Epithelial cell of proximal tubule (primary cell): Measurements from ENCODE around the gene PHTF1. TPM values are rescaled to one million over a fixed set of nuclear protein-coding genes. Genes with fewer than 3 reads are reported as not detected.
A peak's percentile ranks its signal among the peaks of the same experiment; 100 is the strongest.

ENCODE experiments used
- DNase-seq: peaks from one replicate; pipeline ENCODE4 v3.0.0-alpha.2; 2011; ENCODE audit warnings: low read depth
- H3K4me3 ChIP-seq: 2 replicates; pipeline ENCODE4 v1.5.1; 2011; ENCODE audit warnings: low read depth, mild to moderate bottlenecking, low read length
- total RNA-seq: library from RNA; depleted of rRNA; stranded (reverse); fragments of >200 nt; gene quantifications from 2 replicates; pipeline ENCODE4 v1.2.3, GENCODE V29; 2015
- TF ChIP-seq, protein P1 (sequence below): conservative IDR thresholded peaks from 2 replicates; pipeline ENCODE4 v1.5.1; 2012; ENCODE audit warnings: low read depth, mild to moderate bottlenecking, low read length

PHTF1 gene
- total RNA-seq: 18.9 and 32.9 TPM in 2 replicates

DNA sequence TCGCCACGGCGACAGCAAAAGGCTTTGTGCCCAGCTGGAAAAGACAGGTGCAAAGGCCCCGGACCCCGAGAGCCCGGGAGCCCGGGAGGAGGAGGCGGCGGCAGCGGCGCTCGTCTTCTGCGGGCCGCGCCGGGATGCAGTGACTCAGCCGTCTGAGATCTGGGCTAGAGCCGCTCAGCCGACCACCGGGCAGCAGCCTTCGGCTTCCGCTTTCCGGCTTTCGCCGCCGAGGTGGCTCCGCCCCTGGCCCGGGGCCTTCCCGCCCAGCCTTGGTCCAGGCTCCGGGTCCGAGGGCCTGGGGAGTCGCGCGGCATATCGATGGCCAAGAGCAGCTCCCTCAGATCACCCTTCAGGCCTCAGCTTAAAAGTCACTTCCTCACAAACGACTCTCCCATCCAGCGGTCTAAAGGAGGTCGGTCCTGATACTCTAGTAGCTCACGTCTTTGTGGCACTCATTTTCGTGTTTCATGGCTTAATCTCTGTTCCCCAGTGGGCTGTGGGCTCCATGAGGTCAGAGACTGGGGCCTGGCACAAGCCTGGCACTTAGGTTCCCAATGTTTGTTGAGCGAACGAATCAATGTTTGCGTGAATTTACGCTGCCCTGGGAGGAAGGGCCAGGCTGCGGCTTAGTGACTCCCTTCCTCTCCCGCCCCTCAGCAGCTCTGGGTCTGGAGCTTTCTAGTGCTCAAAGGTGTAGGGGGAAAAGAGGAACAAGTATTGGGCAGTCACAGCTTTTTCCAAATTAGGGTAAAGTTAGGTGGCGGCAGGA, at the start of gene PHTF1:
Gene PHTF1, minus strand, starts transcription at position 154 of the 769 bp plus-strand sequence. CDS start 783 bp downstream, outside the sequence.
- TF ChIP-seq, protein P1, sequence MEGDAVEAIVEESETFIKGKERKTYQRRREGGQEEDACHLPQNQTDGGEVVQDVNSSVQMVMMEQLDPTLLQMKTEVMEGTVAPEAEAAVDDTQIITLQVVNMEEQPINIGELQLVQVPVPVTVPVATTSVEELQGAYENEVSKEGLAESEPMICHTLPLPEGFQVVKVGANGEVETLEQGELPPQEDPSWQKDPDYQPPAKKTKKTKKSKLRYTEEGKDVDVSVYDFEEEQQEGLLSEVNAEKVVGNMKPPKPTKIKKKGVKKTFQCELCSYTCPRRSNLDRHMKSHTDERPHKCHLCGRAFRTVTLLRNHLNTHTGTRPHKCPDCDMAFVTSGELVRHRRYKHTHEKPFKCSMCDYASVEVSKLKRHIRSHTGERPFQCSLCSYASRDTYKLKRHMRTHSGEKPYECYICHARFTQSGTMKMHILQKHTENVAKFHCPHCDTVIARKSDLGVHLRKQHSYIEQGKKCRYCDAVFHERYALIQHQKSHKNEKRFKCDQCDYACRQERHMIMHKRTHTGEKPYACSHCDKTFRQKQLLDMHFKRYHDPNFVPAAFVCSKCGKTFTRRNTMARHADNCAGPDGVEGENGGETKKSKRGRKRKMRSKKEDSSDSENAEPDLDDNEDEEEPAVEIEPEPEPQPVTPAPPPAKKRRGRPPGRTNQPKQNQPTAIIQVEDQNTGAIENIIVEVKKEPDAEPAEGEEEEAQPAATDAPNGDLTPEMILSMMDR: no peak
- DNase-seq: no peak
- peak within 1 kb of the TSS; percentile 86 for H3K4me3 ChIP-seq

GRCh38 chr1:113808450-113809195, 49.3 kb upstream of the PHTF1 start:
- no peak overlapping the region for H3K4me3 ChIP-seq
- TF ChIP-seq, protein P1: no peak
- no peak for DNase-seq

GRCh38 chr1:113805639-113806038, 46.4 kb upstream of the PHTF1 start:
- DNase-seq: no peak
- TF ChIP-seq, protein P1: no peak

GRCh38 chr1:113805256-113805531, 45.9 kb upstream of the PHTF1 start:
- no peak for DNase-seq
- TF ChIP-seq, protein P1: no peak
- no peak overlapping the region for H3K4me3 ChIP-seq

More at GRCh38 chr1:113805639-113806038, 46.4 kb upstream of the PHTF1 start:
- H3K4me3 ChIP-seq: no peak overlapping the region

DNA sequence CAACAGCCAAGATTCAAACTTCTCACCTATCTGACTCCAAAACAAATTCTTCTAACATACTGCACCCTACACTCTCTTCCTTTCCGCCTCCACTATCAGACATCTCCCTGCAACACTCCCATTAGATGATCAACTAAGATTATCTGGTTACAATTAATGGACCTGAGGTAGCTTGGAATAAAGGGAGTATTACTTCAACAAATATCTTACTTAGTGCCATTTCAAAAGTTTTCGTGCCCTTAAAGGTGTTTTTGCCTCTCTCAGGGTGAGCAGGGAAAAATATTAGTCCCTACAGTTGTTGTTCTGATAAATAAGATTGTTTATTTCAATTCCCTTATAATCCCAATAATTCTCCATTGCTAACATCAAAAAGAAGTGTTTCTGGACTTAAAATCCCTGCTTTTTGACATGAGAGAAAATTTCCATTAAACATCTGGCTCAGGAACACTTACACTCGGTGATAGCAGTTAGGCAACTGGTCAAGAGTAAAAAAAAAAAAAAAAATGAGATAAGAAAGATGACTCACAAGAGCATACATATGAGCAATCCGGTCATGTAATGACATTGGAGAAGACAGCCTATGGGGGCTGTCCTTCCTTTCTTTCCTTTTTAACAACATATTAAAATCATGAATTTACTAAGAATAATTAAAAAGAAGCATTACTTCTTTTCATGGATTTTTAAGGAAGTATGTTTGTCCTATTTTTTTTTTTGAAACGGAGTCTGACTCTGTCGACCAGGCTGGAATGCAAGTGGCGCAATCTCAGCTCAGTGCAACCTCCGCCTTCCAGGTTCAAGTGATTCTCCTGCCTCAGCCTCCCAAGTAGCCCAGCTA, 45.4 kb upstream of the PHTF1 start:
- TF ChIP-seq, protein P1: no peak
- DNase-seq: no peak
- no peak overlapping the region for H3K4me3 ChIP-seq

DNA sequence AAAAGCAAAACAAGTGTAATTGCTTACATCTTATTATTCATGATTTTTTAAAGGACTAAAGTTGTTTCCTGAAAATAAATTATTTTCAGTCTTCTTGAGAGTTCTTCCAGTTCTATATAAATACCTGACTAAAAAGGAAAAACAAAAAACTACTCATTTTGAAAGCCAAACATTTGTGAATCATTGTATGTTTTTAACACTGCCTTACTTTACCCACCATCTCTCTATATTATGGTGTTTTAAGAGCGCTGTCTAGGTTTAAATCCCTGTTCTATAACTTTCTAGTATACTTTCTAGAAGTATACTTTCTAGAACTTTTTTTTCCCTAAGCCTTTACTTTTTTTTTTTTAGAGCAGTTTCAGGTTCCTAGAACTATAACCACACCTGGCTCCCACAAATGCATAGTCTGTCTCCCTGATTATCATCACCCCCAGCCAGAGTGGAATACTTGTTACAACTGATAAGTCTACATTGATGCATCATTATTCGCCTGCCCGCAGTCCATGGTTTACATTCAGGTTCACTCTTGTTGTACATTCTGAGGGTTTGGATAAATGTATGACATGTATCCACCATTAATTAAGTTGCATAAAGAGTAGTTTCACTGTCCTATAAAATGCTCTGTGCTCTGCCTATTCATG, 43.2 kb upstream of the PHTF1 start:
- TF ChIP-seq, protein P1: no peak
- H3K4me3 ChIP-seq: no peak overlapping the region
- no peak for DNase-seq
